Body of pancreas (tissue), 4 donors: ENCODE data around the gene SRRM2.

Experiments
- POLR2A ChIP-seq, 3 donors: fragments of 450-650 bp; IDR thresholded peaks; one replicate each; pipeline ENCODE4 v1.6.1; 2016; ENCODE audit warnings: antibody characterized with exemption in 3 of 3, mild to moderate bottlenecking in 2 of 3
- TF ChIP-seq, protein P1 (sequence below), 7 experiments: fragments of 450-650 bp in 4 of 7; fragments of 200-600 bp in 3 of 7; sonication (generic) in 3 of 7; IDR thresholded peaks; one replicate each; pipeline ENCODE4 v1.5.1; 2016 to 2019; ENCODE audit warnings: antibody characterized with exemption in 7 of 7

DNA sequence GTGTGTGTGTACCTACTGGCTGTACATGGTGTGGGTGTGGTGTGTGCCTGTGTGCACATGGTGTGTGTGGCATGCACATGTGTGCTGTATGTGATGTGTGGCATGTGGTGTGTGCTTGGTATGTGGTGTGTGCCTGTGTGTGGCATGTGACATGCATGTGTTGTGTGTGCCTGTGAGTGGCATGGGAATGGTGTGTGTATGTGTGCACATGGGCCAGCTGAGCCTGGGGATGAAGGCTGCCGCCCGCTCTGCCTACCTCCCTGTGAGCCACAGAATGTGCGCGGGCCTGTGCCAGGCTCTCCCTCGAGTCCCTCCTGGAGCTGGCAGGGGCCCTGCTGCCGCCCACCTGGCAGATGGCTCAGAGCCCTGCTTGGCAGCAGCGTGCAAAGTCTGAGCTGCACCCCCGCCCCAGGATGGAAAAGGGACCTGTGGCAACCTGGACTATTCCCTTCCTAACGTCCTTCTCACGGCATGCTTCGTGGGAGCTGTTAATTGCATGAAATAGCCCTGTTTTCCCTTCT is 41.7 kb upstream of the SRRM2 start:
- TF ChIP-seq, protein P1, sequence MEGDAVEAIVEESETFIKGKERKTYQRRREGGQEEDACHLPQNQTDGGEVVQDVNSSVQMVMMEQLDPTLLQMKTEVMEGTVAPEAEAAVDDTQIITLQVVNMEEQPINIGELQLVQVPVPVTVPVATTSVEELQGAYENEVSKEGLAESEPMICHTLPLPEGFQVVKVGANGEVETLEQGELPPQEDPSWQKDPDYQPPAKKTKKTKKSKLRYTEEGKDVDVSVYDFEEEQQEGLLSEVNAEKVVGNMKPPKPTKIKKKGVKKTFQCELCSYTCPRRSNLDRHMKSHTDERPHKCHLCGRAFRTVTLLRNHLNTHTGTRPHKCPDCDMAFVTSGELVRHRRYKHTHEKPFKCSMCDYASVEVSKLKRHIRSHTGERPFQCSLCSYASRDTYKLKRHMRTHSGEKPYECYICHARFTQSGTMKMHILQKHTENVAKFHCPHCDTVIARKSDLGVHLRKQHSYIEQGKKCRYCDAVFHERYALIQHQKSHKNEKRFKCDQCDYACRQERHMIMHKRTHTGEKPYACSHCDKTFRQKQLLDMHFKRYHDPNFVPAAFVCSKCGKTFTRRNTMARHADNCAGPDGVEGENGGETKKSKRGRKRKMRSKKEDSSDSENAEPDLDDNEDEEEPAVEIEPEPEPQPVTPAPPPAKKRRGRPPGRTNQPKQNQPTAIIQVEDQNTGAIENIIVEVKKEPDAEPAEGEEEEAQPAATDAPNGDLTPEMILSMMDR (IDR thresholded peaks at IDR 0.05), result no peak
- TF ChIP-seq POLR2A (IDR thresholded peaks at IDR 0.05), result no peak
